DMS79 treated with DMSO at 0.1 percent for 48 hours (cell line): ENCODE data around the gene ZNHIT3.
"Not testable (repeated sequence)": the region's sequence is repeated elsewhere in the genome, so short reads cannot be mapped to it uniquely, and the experiment has no call there.

Source experiments
- DNase-seq: peaks from one replicate; lab custom pipeline; 2025; lab: John Stamatoyannopoulos, UW

Gene ZNHIT3

GRCh38 chr17:36486204-36487194 lies at the start of gene ZNHIT3:
Gene ZNHIT3 (plus strand): TSS chr17:36486681. CDS start chr17:36486700, 19 bp downstream.
- peak; percentile 97 for DNase-seq

DNA sequence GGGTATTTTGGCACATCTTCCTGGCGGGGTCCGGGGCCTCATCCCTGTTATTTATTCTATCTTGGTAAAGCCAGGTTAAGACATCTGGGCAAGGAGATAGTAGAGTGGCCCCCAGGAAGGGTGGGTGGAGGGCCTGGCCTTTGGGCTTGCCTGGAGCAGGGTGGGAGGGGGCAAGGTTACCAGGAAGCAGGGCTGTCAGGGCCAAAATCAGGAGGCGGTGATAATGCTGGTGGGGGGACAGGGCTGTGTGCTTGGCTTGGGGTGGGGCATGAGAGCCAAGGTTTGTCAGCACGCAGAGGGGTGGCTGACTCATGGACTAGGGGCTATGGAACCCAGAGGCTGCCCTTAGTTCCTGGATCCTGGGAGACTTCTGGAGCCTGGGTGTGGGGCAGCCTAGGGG lies 44.7 kb upstream of the ZNHIT3 start:
- DNase-seq, result not testable (repeated sequence)

GRCh38 chr17:36443777-36444176 lies 42.7 kb upstream of the ZNHIT3 start:
- no peak for DNase-seq

DNA sequence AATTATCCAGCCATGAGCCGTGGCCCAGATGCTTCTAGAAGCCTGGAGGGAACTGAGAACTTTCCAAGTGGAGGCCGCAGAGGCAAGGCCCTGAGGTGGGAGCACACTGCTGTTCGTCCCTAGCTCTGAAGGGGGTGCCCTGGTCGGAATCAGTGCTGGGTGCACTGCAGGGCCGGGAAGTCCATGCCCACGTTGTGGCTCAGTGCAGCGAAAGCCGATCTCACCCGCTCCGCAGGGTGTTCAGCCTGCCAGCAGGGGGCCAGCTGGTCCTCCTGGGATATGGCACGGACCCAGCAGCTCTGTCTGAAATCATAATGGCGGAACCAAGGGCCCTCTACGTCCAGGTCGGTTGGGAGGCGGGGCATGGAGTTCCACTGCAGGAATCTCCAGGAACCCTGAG lies 36.5 kb upstream of the ZNHIT3 start:
- DNase-seq, result not testable (repeated sequence)

- not testable (repeated sequence) for DNase-seq
Measured at GRCh38 chr17:36452888-36453287, 33.6 kb upstream of the ZNHIT3 start.

DNA sequence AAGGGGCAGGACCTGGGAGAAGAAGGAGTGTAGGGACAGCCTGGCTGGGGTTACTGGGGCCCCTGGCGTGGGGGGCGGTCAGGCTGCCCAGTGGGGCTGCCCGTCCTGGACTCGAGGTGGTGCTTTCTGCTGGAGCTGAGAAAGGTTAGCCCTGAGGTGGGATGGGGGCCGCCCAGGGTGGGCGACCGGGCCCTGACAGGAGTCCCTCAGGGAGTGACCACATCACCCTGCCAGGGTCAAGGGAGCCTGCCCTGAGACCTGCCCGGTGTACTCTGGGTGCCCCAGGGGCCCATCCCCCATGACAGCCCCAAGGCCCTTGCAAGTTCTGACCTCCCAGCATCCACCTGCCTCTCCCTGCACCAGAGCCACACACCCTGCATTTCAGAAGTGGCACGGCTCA lies 28.8 kb upstream of the ZNHIT3 start:
- not testable (repeated sequence) for DNase-seq

DNA sequence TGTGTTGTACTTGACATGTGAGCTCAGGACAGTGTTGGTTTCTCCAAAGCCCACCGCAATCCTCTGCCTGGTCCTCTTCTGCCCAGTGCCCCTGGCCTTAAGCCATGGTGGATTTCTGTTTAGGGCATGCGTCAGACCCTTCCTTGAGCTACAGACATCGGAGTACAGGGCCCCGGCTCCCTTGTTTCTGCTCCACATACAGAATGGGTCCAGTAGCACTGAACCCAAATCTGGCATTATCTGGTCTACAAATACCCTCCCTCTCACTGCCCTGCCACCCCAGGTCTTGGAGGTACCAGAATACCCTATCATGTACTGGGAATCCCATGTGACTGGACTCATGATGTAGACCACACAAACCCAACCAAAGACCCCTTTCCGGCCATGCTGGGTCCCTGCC lies 27.4 kb upstream of the ZNHIT3 start:
- no peak for DNase-seq

- DNase-seq, result peak; percentile 22
Measured at GRCh38 chr17:36459601-36460000, 26.9 kb upstream of the ZNHIT3 start.

- DNase-seq, result no peak
Measured at GRCh38 chr17:36460265-36460937, 26.1 kb upstream of the ZNHIT3 start.

GRCh38 chr17:36461330-36462110 lies 25.0 kb upstream of the ZNHIT3 start:
- peak; percentile 87 for DNase-seq

- DNase-seq, result no peak
Measured at GRCh38 chr17:36463916-36464764, 22.3 kb upstream of the ZNHIT3 start.

GRCh38 chr17:36464765-36465088 lies 21.8 kb upstream of the ZNHIT3 start:
- no peak for DNase-seq

GRCh38 chr17:36468903-36469635 lies 17.4 kb upstream of the ZNHIT3 start:
- peak; percentile 80 for DNase-seq

DNA sequence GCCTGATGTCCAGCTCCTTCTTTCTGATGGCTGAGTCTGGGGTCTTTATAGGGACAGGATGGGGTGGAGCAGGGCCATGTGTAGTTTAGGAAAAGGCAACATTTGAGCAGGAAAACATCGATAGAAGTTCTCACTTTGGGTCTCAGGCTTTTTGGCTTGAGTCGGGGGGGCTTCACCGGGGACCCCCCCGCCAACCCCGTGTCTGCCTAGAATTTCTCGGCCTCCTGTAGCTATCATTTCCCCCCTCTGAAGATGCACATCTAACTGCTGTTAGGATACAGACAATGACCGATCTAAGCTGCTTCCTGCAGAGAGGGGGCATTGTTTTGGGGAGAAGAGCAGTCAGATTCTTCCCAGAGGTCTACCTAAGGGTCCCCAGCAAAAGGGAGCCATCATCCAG lies 16.7 kb upstream of the ZNHIT3 start:
- DNase-seq, result no peak

GRCh38 chr17:36470499-36470898 lies 16.0 kb upstream of the ZNHIT3 start:
- no peak for DNase-seq

- DNase-seq, result no peak
Measured at GRCh38 chr17:36474571-36474970, 11.9 kb upstream of the ZNHIT3 start.

DNA sequence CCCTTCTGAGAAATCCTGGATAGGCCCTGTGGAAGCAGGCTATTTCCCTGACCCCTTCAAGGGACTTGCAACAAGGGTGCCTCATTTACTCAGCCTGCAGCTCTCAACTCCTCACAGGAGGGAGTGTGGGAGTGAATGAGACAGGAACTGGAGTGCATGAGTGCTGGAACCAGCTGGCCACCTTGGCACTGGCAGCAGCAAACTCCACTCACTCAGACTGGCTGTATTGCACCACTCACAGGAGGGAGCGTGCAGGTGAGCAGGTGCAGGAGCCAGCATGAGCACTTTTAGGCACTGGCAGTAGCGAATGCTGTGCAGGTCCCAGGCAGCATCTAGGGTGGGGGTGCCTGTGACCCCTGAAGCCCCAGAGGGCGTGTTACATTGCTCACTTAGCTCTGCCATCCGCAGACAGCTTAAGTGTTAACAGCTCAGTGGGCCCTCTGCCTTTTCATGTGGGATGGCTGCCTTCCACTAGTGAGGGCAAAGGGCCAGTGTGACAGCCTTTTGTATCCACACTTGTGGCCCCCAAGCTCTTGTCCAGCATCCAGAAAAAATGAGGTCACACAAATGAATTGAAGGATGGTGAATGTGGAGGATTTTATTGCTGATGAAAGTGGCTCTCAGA lies 11.0 kb upstream of the ZNHIT3 start:
- DNase-seq, result peak; percentile 89

DNA sequence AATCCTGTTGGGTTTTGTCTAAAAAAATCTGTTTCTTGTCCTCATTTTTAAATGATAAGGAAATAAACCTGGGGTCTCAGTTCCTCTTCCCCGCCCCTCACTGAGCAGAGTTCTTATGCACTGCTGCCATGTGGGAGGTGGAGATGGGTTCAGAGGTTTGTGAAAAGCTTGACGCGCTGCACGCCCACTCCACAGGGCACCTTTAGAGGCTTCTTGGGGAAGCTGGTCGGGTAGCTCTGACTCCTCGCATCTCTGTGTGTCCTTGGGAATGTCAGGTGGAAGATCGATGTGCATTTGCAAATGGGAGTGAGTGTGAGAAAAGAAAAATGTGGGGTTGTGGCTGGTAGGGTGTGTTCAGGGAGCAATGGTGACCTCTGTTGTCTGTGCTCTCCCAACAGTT lies 4.7 kb upstream of the ZNHIT3 start:
- no peak for DNase-seq

GRCh38 chr17:36482611-36483504 lies 3.6 kb upstream of the ZNHIT3 start:
- DNase-seq, result peak; percentile 67
